Erythroblast (primary cell): Measurements from ENCODE around the gene SLC12A9.

ENCODE experiments used
- GATA1 ChIP-seq: IDR thresholded peaks from 2 replicates; pipeline ENCODE4 v1.6.1; 2011; ENCODE audit warnings: low read depth, mild to moderate bottlenecking, control low read depth, low read length, moderate library complexity
- POLR2A ChIP-seq: IDR thresholded peaks from 2 replicates; pipeline ENCODE4 v1.6.1; 2011; ENCODE audit warnings: mild to moderate bottlenecking, low read length

DNA sequence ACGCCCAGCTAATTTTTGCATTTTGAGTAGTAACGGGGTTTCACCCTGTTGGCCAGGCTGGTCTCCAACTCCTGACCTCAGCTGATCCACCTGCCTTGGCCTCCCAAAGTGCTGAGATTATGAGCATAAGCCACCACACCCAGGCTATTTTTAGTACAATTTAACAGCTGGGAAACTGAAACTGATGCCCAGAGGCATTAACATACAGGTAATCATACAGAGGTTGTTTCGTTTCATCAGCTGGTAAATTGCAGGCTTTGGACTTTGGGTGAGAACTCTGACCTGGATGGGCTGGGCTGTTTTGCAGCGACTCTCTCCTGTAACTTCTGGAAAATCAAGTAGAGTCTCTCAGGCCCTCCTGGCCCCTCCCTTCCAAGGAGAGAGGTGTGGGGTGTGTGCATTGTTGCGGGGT is 49.4 kb downstream of the SLC12A9 start:
- TF ChIP-seq POLR2A (no peak), GATA1 (no peak)
